Non-pigmented ciliary epithelial cell (primary cell): Measurements from ENCODE around the gene PREX1.

Experiments
- DNase-seq: peaks from one replicate; pipeline ENCODE4 v3.0.0-alpha.2; 2010; ENCODE audit warnings: low read depth

PREX1 gene

GRCh38 chr20:48581167-48581566 lies 246.6 kb downstream of the PREX1 start:
- no peak for DNase-seq

- DNase-seq = no peak
These were observed 249.3 kb downstream of the PREX1 start for GRCh38 chr20:48578397-48579098.

- no peak for DNase-seq
These were observed 250.2 kb downstream of the PREX1 start for GRCh38 chr20:48577557-48577956.

GRCh38 chr20:48574383-48574782 lies 253.4 kb downstream of the PREX1 start:
- no peak for DNase-seq
